A549 (cell line): Measurements from ENCODE around the gene MIA3. TPM values are rescaled to one million over a fixed set of nuclear protein-coding genes. Genes with fewer than 3 reads are reported as not detected.

Experiments used
- ATAC-seq, 2 experiments: fragments of 200-7000 bp in 1 of 2; fragments of >200 bp in 1 of 2; cut with Nextera tagmentation in 1 of 2; cut with Tn5 transposase in 1 of 2; 3 replicates each; pipeline versions ENCODE4 v1.8.0 to v1.9.1; 2018 to 2020; ENCODE audit warnings: mild to moderate bottlenecking in 1 of 2, moderate library complexity in 1 of 2
- CTCF ChIA-PET: fragments of 300-600 bp; sonication (Branson Sonifier 250); formaldehyde crosslinking; extraction: SDS; loops from one replicate; lab custom pipeline; 2021; ENCODE audit warnings: antibody characterized with exemption, inconsistent platforms; lab: Yijun Ruan, JAX
- POLR2A ChIA-PET: fragments of 350-600 bp; formaldehyde crosslinking; extraction: SDS; loops from one replicate; lab custom pipeline; 2021; ENCODE audit warnings: antibody characterized with exemption, inconsistent platforms; lab: Yijun Ruan, JAX
- DNase-seq, 2 experiments: peaks; one replicate each; pipeline versions ENCODE4 v3.0.0 to v3.0.0-alpha.2; 2011 to 2016; ENCODE audit warnings: low read depth in 1 of 2, low spot score in 1 of 2
- FAIRE-seq: peaks from 2 replicates; lab custom pipeline; 2011; peaks lifted over from hg19 to GRCh38; lab: Jason Lieb, UNC
- H3K27ac ChIP-seq, 2 experiments: fragments of >200 bp; sonication (Bioruptor Twin); formaldehyde crosslinking; 3 replicates each; pipeline ENCODE4 v1.5.1; 2016 to 2017
- H3K4me1 ChIP-seq: fragments of >200 bp; sonication (Bioruptor Twin); formaldehyde crosslinking; 3 replicates; pipeline ENCODE4 v1.6.1; 2016
- H3K4me2 ChIP-seq: fragments of >200 bp; sonication (Bioruptor Twin); formaldehyde crosslinking; 3 replicates; pipeline ENCODE4 v1.6.1; 2016
- H3K4me3 ChIP-seq: fragments of >200 bp; sonication (Bioruptor Twin); formaldehyde crosslinking; 3 replicates; pipeline ENCODE4 v1.5.1; 2016
- H3K9me3 ChIP-seq: fragments of >200 bp; sonication (Bioruptor Twin); formaldehyde crosslinking; 3 replicates; pipeline ENCODE4 v1.6.1; 2016
- CBX2 ChIP-seq: fragments of 200-600 bp; sonication (generic); IDR thresholded peaks from 2 replicates; pipeline ENCODE4 v1.6.1; 2016; ENCODE audit warnings: low read depth, mild to moderate bottlenecking, borderline replicate concordance
- CBX8 ChIP-seq: fragments of 200-600 bp; sonication (generic); IDR thresholded peaks from 2 replicates; pipeline ENCODE4 v1.6.1; 2016
- CHD2 ChIP-seq: fragments of 150-350 bp; IDR thresholded peaks from 2 replicates; pipeline ENCODE4 v1.6.1; 2014; ENCODE audit warnings: low read length; ENCODE audit not compliant: partially characterized antibody
- CHD4 ChIP-seq: fragments of 200-600 bp; sonication (generic); IDR thresholded peaks from 2 replicates; pipeline ENCODE4 v1.6.1; 2016; ENCODE audit warnings: antibody characterized with exemption, mild to moderate bottlenecking, borderline replicate concordance
- CTCF ChIP-seq: fragments of >200 bp; sonication (Bioruptor Twin); formaldehyde crosslinking; IDR thresholded peaks from 3 replicates; pipeline ENCODE4 v1.5.1; 2016
- EHF ChIP-seq: fragments of 250-450 bp; sonication (Bioruptor Pico); IDR thresholded peaks from 2 replicates; pipeline ENCODE4 v1.5.0; 2020; ENCODE audit warnings: mild to moderate bottlenecking
- EHMT2 ChIP-seq: fragments of 200-600 bp; sonication (generic); IDR thresholded peaks from 2 replicates; pipeline ENCODE4 v1.6.1; 2016; ENCODE audit warnings: antibody characterized with exemption, low read depth, mild to moderate bottlenecking, moderate library complexity
- FOSB ChIP-seq: fragments of 250-450 bp; sonication (Bioruptor Pico); IDR thresholded peaks from 2 replicates; pipeline ENCODE4 v1.5.0; 2020; ENCODE audit warnings: mild to moderate bottlenecking, moderate library complexity
- FOXS1 ChIP-seq: fragments of 250-450 bp; sonication (Bioruptor Pico); IDR thresholded peaks from 2 replicates; pipeline ENCODE4 v1.5.0; 2020; ENCODE audit warnings: mild to moderate bottlenecking, moderate library complexity
- GATA3 ChIP-seq: IDR thresholded peaks from 2 replicates; pipeline ENCODE4 v1.6.1; 2012; ENCODE audit warnings: borderline replicate concordance
- HDAC2 ChIP-seq: fragments of 200-600 bp; sonication (generic); IDR thresholded peaks from 2 replicates; pipeline ENCODE4 v1.6.1; 2016
- HEYL ChIP-seq: fragments of 250-450 bp; sonication (Bioruptor Pico); IDR thresholded peaks from 2 replicates; pipeline ENCODE4 v1.8.0; 2021; ENCODE audit warnings: mild to moderate bottlenecking, moderate library complexity
- HOXA7 ChIP-seq: fragments of 250-450 bp; sonication (Bioruptor Pico); IDR thresholded peaks from 2 replicates; pipeline ENCODE4 v1.5.0; 2020; ENCODE audit warnings: mild to moderate bottlenecking, moderate library complexity
- JUN ChIP-seq, 2 experiments: fragments of >200 bp; sonication (Bioruptor Twin); formaldehyde crosslinking; IDR thresholded peaks; 2 replicates in 1 of 2; 3 replicates in 1 of 2; pipeline ENCODE4 v1.6.1; 2016 to 2017
- JUNB ChIP-seq: fragments of >200 bp; sonication (Bioruptor Twin); formaldehyde crosslinking; IDR thresholded peaks from 2 replicates; pipeline ENCODE4 v1.6.1; 2016
- KDM5A ChIP-seq: fragments of 200-600 bp; sonication (generic); IDR thresholded peaks from 2 replicates; pipeline ENCODE4 v1.6.1; 2016; ENCODE audit warnings: antibody characterized with exemption, mild to moderate bottlenecking
- MAFK ChIP-seq: fragments of 450-650 bp; IDR thresholded peaks from 2 replicates; pipeline ENCODE4 v1.6.1; 2014; ENCODE audit not compliant: partially characterized antibody
- MAX ChIP-seq: IDR thresholded peaks from 2 replicates; pipeline ENCODE4 v1.6.1; 2012
- MAZ ChIP-seq: fragments of 150-350 bp; IDR thresholded peaks from 2 replicates; pipeline ENCODE4 v1.6.1; 2014; ENCODE audit warnings: antibody characterized with exemption, low read depth, low read length, borderline replicate concordance
- MYC ChIP-seq: IDR thresholded peaks from 2 replicates; pipeline ENCODE4 v1.6.1; 2012; ENCODE audit warnings: mild to moderate bottlenecking, inconsistent platforms, low read length, improper control_type of control experiment, borderline replicate concordance
- PHF8 ChIP-seq: fragments of 200-600 bp; sonication (generic); IDR thresholded peaks from 2 replicates; pipeline ENCODE4 v1.6.1; 2016; ENCODE audit warnings: low read depth, mild to moderate bottlenecking, antibody characterized with exemption, moderate library complexity, borderline replicate concordance
- POLR2A ChIP-seq: IDR thresholded peaks from 2 replicates; pipeline ENCODE4 v1.6.1; 2012; ENCODE audit warnings: mild to moderate bottlenecking, low read length
- POLR2AphosphoS2 ChIP-seq: conservative IDR thresholded peaks from 2 replicates; pipeline ENCODE4 v1.6.1; 2012; ENCODE audit warnings: low read length, improper control_type of control experiment, inconsistent platforms
- RCOR1 ChIP-seq: fragments of 150-350 bp; IDR thresholded peaks from 2 replicates; pipeline ENCODE4 v1.6.1; 2014; ENCODE audit warnings: antibody characterized with exemption, low read length, low read depth
- SMC3 ChIP-seq: fragments of >200 bp; sonication (Bioruptor Twin); formaldehyde crosslinking; IDR thresholded peaks from 3 replicates; pipeline ENCODE4 v1.6.1; 2018; ENCODE audit warnings: inconsistent platforms
- TFCP2L1 ChIP-seq: fragments of 250-450 bp; sonication (Bioruptor Pico); IDR thresholded peaks from 2 replicates; pipeline ENCODE4 v1.5.0; 2021; ENCODE audit warnings: mild to moderate bottlenecking
- TP53 ChIP-seq: fragments of 250-450 bp; sonication (Bioruptor Pico); IDR thresholded peaks from 2 replicates; pipeline ENCODE4 v1.5.0; 2021; ENCODE audit warnings: mild to moderate bottlenecking, moderate library complexity
- USF2 ChIP-seq: fragments of 450-650 bp; IDR thresholded peaks from 2 replicates; pipeline ENCODE4 v1.6.1; 2014; ENCODE audit warnings: antibody characterized with exemption
- ZFP36 ChIP-seq: fragments of 450-650 bp; IDR thresholded peaks from 2 replicates; pipeline ENCODE4 v1.6.1; 2014; ENCODE audit warnings: borderline replicate concordance; ENCODE audit not compliant: partially characterized antibody
- ZNF302 ChIP-seq: fragments of 250-450 bp; sonication (Bioruptor Pico); IDR thresholded peaks from 2 replicates; pipeline ENCODE4 v1.9.0; 2021; ENCODE audit warnings: inconsistent platforms, mild to moderate bottlenecking, moderate library complexity
- ZSCAN20 ChIP-seq: fragments of 250-450 bp; sonication (Bioruptor Pico); IDR thresholded peaks from 2 replicates; pipeline ENCODE4 v1.8.0; 2022; ENCODE audit warnings: mild to moderate bottlenecking, moderate library complexity
- whole genome bisulfite sequencing: methylation state at CpG from one replicate; pipeline ENCODE4 v1.1.6; 2017; ENCODE audit errors: missing lambda C conversion rate; 5-methylcytosine and 5-hydroxymethylcytosine counted together
- polyA plus RNA-seq, 4 experiments: library from polyadenylated mRNA; depleted of rRNA in 3 of 4; stranded (reverse); fragments of >200 nt; fragmentation: RNase III in 1 of 4; extraction: RNeasy Plus Mini Kit Qiagen cat#74134 plus additional on column Dnase treatment in 1 of 4; gene quantifications; 2 replicates in 3 of 4; 3 replicates in 1 of 4; pipeline ENCODE4 v1.2.3, GENCODE V29; 2011 to 2017
- TF ChIP-seq, protein P1 (sequence below): fragments of >200 bp; sonication (Bioruptor Twin); formaldehyde crosslinking; IDR thresholded peaks from 3 replicates; pipeline ENCODE4 v1.6.1; 2016

The MIA3 gene
- polyA plus RNA-seq, 2 of the 4 experiments (the other 2 are of a cell fraction), result 17.2 to 39.2 TPM

GRCh38 chr1:222697826-222698225, 79.9 kb downstream of the MIA3 start:
- H3K9me3 ChIP-seq, result no peaks in the 10 kb centered on the region
- 90% methylated on average over 2 of the region's 2 CpGs for WGBS
- no peak overlapping the region for H3K4me3 ChIP-seq
- ChIA-PET POLR2A (no interaction called here), CTCF (interaction anchor here (0.6 to 1.9 kb wide), 6 partner anchors 10 to 1428 kb away, joined by 3 to 5 read pairs (median 4); no protein-coding TSS in a partner anchor)
- no peaks in the 10 kb centered on the region for H3K4me1 ChIP-seq
- FAIRE-seq (no peak), DNase-seq (no peak), ATAC-seq (no peak)
- no peak overlapping the region for H3K4me2 ChIP-seq
- TF ChIP-seq KDM5A (no peak), POLR2A (no peak), MYC (no peak), USF2 (no peak), TP53 (CRISPR knock-in tag) (no peak), HEYL (no peak), HOXA7 (no peak), CBX8 (no peak), ZFP36 (no peak), CHD4 (no peak)
- TF ChIP-seq, protein P1, sequence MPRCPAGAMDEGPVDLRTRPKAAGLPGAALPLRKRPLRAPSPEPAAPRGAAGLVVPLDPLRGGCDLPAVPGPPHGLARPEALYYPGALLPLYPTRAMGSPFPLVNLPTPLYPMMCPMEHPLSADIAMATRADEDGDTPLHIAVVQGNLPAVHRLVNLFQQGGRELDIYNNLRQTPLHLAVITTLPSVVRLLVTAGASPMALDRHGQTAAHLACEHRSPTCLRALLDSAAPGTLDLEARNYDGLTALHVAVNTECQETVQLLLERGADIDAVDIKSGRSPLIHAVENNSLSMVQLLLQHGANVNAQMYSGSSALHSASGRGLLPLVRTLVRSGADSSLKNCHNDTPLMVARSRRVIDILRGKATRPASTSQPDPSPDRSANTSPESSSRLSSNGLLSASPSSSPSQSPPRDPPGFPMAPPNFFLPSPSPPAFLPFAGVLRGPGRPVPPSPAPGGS, result no peak
- H3K27ac ChIP-seq, result no peak overlapping the region

DNA sequence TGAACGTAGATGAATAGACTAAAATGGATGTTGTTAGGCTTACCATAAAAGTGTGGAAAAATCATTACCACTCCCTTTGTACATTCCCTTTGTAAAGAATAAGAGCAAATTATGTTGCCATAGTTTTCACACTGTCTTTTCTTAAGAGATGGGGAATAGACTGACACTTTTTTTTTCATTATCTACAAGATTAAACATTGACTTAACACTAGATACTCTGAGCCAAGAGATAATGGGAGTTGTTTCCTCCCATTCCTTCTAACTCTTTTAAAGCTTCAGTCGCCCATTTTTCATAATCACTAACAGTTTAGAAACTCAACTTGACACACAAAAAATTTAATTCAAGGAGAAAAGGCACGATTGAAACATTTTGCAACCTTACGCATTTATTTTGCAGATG, 84.3 kb downstream of the MIA3 start:
- FAIRE-seq, result no peak
- no peaks in the 10 kb centered on the region for H3K4me1 ChIP-seq
- TF ChIP-seq EHF, result no peak
- no peak for TF ChIP-seq MAFK
- no peak for TF ChIP-seq ZNF302 (CRISPR knock-in tag)
- no peak for TF ChIP-seq POLR2A
- TF ChIP-seq EHMT2, result no peak
- no peak for TF ChIP-seq TFCP2L1 (CRISPR knock-in tag)
- TF ChIP-seq HDAC2, result no peak
- no peak for TF ChIP-seq TP53 (CRISPR knock-in tag)
- TF ChIP-seq CBX8, result no peak
- no peak for TF ChIP-seq POLR2AphosphoS2
- no peak for TF ChIP-seq MAZ
- TF ChIP-seq JUNB, result no peak
- no peak for TF ChIP-seq FOXS1 (CRISPR knock-in tag)
- TF ChIP-seq HOXA7, result no peak
- TF ChIP-seq MYC, result no peak
- TF ChIP-seq CHD2, result no peak
- ChIA-PET POLR2A (no interaction called here), CTCF (interaction anchor here (2.3 kb wide), 1 partner anchor 9 kb away, joined by 6 read pairs; no protein-coding TSS in a partner anchor)
- H3K4me3 ChIP-seq, result no peak overlapping the region
- no peak overlapping the region for H3K27ac ChIP-seq
- no peak for DNase-seq
- WGBS, result 89% methylated on average over 4 of the region's 4 CpGs
- no peak overlapping the region for H3K4me2 ChIP-seq
- ATAC-seq, result no peak
- peaks cover 9% of the 10 kb centered on the region; the same call in 1 of the 3 replicates for H3K9me3 ChIP-seq

- ChIA-PET CTCF (no interaction called here), POLR2A (no interaction called here)
- Histone ChIP-seq H3K9me3 (peaks cover 9% of the 10 kb centered on the region; the same call in 1 of the 3 replicates), H3K4me1 (peaks cover 4% of the 10 kb centered on the region; the same call in 1 of the 3 replicates), H3K4me3 (no peak overlapping the region), H3K27ac (no peak overlapping the region), H3K4me2 (no peak overlapping the region)
- peak; percentile 7 for FAIRE-seq
- no peak for DNase-seq
- no peak for ATAC-seq
- 95% methylated on average over 1 of the region's 1 CpG for WGBS
- TF ChIP-seq JUN (IDR thresholded peaks at IDR 0.05) (no peak), FOSB (no peak), PHF8 (no peak), CTCF (no peak), POLR2A (no peak), GATA3 (no peak), EHMT2 (no peak), RCOR1 (no peak), KDM5A (no peak), MAX (no peak), FOXS1 (CRISPR knock-in tag) (no peak), CBX2 (no peak), ZSCAN20 (CRISPR knock-in tag) (no peak), SMC3 (no peak), USF2 (no peak)
Observed at GRCh38 chr1:222704260-222704659, 86.4 kb downstream of the MIA3 start.
